SU-DHL-6 (cell line): ENCODE measurements around the gene APOL4.

Experiments
- H2AFZ ChIP-seq: fragments of 200-600 bp; sonication (generic); 2 replicates; pipeline ENCODE4 v1.6.1; 2014; ENCODE audit warnings: low read depth, mild to moderate bottlenecking, moderate library complexity, mixed read lengths, antibody characterized with exemption, low read length; ENCODE audit not compliant: severe bottlenecking
- H3F3A ChIP-seq: fragments of 200-600 bp; shearing (Covaris generic); 2 replicates; pipeline ENCODE4 v1.6.0; 2016; ENCODE audit warnings: antibody characterized with exemption, mild to moderate bottlenecking; ENCODE audit not compliant: insufficient read depth
- H3K27ac ChIP-seq: fragments of 200-600 bp; sonication (generic); 2 replicates; pipeline ENCODE4 v1.5.1; 2016; ENCODE audit warnings: low read depth, mild to moderate bottlenecking, low read length, moderate library complexity, mixed read lengths
- H3K27me3 ChIP-seq: fragments of 200-600 bp; sonication (generic), shearing (Covaris generic); 2 replicates; pipeline ENCODE4 v1.6.0; 2014; ENCODE audit warnings: mild to moderate bottlenecking, low read length
- H3K36me3 ChIP-seq: fragments of 200-600 bp; sonication (generic); 2 replicates; pipeline ENCODE4 v1.6.1; 2014; ENCODE audit warnings: mild to moderate bottlenecking, low read length, mixed read lengths
- H3K4me2 ChIP-seq: fragments of 300-600, 200-600 bp; shearing (Covaris generic), sonication (generic); 2 replicates; pipeline ENCODE4 v1.6.0; 2014; ENCODE audit warnings: low read length, low read depth, mild to moderate bottlenecking; ENCODE audit not compliant: poor library complexity, severe bottlenecking
- H3K4me3 ChIP-seq: fragments of 200-600 bp; sonication (generic); 2 replicates; pipeline ENCODE4 v1.5.1; 2014; ENCODE audit warnings: antibody characterized with exemption, low read length, mild to moderate bottlenecking, mixed read lengths; ENCODE audit not compliant: insufficient read depth, poor library complexity, severe bottlenecking
- H3K79me2 ChIP-seq: fragments of 200-600 bp; sonication (generic); 2 replicates; pipeline ENCODE4 v1.6.1; 2014; ENCODE audit warnings: mild to moderate bottlenecking, low read length, moderate library complexity; ENCODE audit not compliant: insufficient read depth
- H3K9ac ChIP-seq: fragments of 200-600 bp; sonication (generic); 2 replicates; pipeline ENCODE4 v1.7.0; 2014; ENCODE audit warnings: mild to moderate bottlenecking, low read length
- H3K9me2 ChIP-seq: fragments of 200-600 bp; sonication (generic); replicated peaks from 2 replicates; pipeline ENCODE4 v1.6.1; 2014; ENCODE audit warnings: low read length; ENCODE audit not compliant: insufficient read depth
- H3K9me3 ChIP-seq: fragments of 200-600 bp; sonication (generic); 2 replicates; pipeline ENCODE4 v1.6.1; 2014; ENCODE audit warnings: low read length, mixed read lengths; ENCODE audit not compliant: insufficient read depth
- H4K20me1 ChIP-seq: fragments of 200-600 bp; sonication (generic); 2 replicates; pipeline ENCODE4 v1.6.1; 2014; ENCODE audit warnings: low read depth, mild to moderate bottlenecking, antibody characterized with exemption, low read length, moderate library complexity, mixed read lengths
- EZH2phosphoT487 ChIP-seq: fragments of 200-600 bp; sonication (generic), shearing (Covaris generic); conservative IDR thresholded peaks from 2 replicates; pipeline ENCODE4 v1.6.1; 2018; ENCODE audit warnings: mild to moderate bottlenecking, antibody characterized with exemption, low read length, moderate library complexity, mixed read lengths
- TF ChIP-seq, protein P1 (sequence below): fragments of 200-600 bp; sonication (generic); IDR thresholded peaks from one replicate; pipeline ENCODE4 v1.5.1; 2017; ENCODE audit warnings: antibody characterized with exemption, mild to moderate bottlenecking, low read length, moderate library complexity; ENCODE audit not compliant: insufficient read depth, poor library complexity, severe bottlenecking

Gene APOL4

DNA sequence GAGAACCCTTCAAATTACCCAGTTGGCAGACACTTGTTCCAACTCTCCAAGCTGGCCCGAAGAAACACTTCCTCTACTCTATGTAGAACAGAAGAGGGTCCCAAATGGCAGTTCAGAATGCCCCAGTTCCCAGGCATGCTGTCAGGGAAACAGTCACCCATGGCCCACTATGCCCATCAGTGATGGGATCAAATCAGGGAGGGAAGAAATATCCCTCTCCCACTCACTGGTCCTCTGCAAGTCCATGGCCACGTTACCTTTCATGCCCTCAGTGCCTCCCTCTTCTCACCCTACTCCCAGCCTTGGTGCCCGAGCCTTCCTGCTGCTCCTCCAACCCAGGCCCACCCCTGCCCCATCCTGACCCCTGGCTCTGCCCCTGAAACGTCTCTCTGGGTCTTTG, 57.7 kb downstream of the APOL4 start:
- Histone ChIP-seq H4K20me1 (no peaks in the 10 kb centered on the region), H3K4me3 (no peak overlapping the region), H3K9me3 (no peaks in the 10 kb centered on the region), H2AFZ (no peak overlapping the region), H3K27ac (no peak overlapping the region), H3K27me3 (no peaks in the 10 kb centered on the region), H3K9me2 (no peaks in the 10 kb centered on the region), H3K4me2 (no peak overlapping the region), H3K9ac (no peak overlapping the region), H3F3A (no peaks in the 10 kb centered on the region), H3K36me3 (no peaks in the 10 kb centered on the region), H3K79me2 (no peaks in the 10 kb centered on the region)
- TF ChIP-seq, protein P1, sequence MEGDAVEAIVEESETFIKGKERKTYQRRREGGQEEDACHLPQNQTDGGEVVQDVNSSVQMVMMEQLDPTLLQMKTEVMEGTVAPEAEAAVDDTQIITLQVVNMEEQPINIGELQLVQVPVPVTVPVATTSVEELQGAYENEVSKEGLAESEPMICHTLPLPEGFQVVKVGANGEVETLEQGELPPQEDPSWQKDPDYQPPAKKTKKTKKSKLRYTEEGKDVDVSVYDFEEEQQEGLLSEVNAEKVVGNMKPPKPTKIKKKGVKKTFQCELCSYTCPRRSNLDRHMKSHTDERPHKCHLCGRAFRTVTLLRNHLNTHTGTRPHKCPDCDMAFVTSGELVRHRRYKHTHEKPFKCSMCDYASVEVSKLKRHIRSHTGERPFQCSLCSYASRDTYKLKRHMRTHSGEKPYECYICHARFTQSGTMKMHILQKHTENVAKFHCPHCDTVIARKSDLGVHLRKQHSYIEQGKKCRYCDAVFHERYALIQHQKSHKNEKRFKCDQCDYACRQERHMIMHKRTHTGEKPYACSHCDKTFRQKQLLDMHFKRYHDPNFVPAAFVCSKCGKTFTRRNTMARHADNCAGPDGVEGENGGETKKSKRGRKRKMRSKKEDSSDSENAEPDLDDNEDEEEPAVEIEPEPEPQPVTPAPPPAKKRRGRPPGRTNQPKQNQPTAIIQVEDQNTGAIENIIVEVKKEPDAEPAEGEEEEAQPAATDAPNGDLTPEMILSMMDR: no peak
- TF ChIP-seq EZH2phosphoT487: no peak

DNA sequence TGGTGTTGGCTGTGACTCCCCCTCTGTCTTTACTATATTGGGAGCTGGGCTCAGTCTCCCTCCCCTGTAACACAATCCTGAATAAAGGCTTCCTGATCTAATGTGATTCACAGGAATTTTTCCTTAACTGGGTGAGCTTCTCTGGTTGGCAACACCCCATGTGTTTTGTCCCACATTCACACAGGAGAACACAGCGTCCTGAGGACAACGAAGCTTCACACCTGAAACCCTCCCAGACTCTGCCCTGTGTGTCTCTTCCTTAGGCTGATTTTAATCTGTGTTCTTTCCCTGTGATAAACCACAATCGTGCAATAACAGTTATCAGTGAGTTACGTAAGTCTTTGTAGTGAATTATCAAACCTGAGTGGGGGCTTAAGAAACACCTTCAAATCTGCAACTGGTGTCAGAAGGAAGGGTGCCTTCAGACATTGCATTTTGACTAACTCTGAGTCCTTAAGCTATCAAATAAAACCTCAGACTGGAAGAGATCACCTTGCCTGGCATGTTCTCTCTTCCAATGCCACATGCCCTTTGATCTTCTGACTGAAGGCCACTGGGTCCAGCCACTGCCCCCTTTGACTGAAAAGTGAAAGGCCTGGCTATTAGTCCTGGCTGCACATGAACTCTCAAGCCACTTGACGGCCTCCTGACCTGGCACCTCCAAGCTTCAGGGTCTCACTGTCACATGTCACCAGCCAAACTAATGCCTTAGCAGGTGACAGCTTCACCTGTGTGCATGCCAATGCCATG, 58.4 kb downstream of the APOL4 start:
- H3F3A ChIP-seq: no peaks in the 10 kb centered on the region
- H2AFZ ChIP-seq: no peak overlapping the region
- H4K20me1 ChIP-seq: no peaks in the 10 kb centered on the region
- H3K4me2 ChIP-seq: no peak overlapping the region
- TF ChIP-seq EZH2phosphoT487: no peak
- TF ChIP-seq, protein P1: no peak
- no peak overlapping the region for H3K27ac ChIP-seq
- no peaks in the 10 kb centered on the region for H3K79me2 ChIP-seq
- no peaks in the 10 kb centered on the region for H3K36me3 ChIP-seq
- no peaks in the 10 kb centered on the region for H3K9me2 ChIP-seq
- no peak overlapping the region for H3K9ac ChIP-seq
- no peak overlapping the region for H3K4me3 ChIP-seq
- no peaks in the 10 kb centered on the region for H3K9me3 ChIP-seq
- H3K27me3 ChIP-seq: no peaks in the 10 kb centered on the region

GRCh38 chr22:36141481-36141880, 60.1 kb downstream of the APOL4 start:
- Histone ChIP-seq H3K27me3 (no peaks in the 10 kb centered on the region), H2AFZ (no peak overlapping the region), H3K79me2 (no peaks in the 10 kb centered on the region), H3K4me3 (no peak overlapping the region), H3K27ac (no peak overlapping the region), H4K20me1 (no peaks in the 10 kb centered on the region), H3K36me3 (no peaks in the 10 kb centered on the region), H3K4me2 (no peak overlapping the region), H3K9me2 (no peaks in the 10 kb centered on the region), H3K9me3 (no peaks in the 10 kb centered on the region), H3K9ac (no peak overlapping the region), H3F3A (no peaks in the 10 kb centered on the region)
- no peak for TF ChIP-seq EZH2phosphoT487
- TF ChIP-seq, protein P1: no peak
